PFSK-1 (cell line): ENCODE data around the gene SCMH1.

Experiments
- FOXP2 ChIP-seq: optimal IDR thresholded peaks from 2 replicates; pipeline ENCODE3; 2011; ENCODE audit warnings: borderline replicate concordance, control low read depth, inconsistent platforms; ENCODE audit not compliant: insufficient read depth; ENCODE audit errors: extremely low read length, extremely low read depth
- POLR2AphosphoS5 ChIP-seq: IDR thresholded peaks from 2 replicates; pipeline ENCODE4 v1.6.1; 2012; ENCODE audit warnings: low read depth, mild to moderate bottlenecking, control low read depth, low read length, moderate library complexity
- REST ChIP-seq, 2 experiments: IDR thresholded peaks; 2 replicates each; pipeline versions ENCODE4 v1.6.1 to v1.8.0; 2011 to 2012; ENCODE audit warnings: low read depth in 2 of 2, low read length in 2 of 2, control low read depth in 1 of 2, inconsistent platforms in 1 of 2, mild to moderate bottlenecking in 1 of 2, moderate library complexity in 1 of 2; ENCODE audit not compliant: insufficient read depth in 1 of 2
- SIN3A ChIP-seq: IDR thresholded peaks from 2 replicates; pipeline ENCODE4 v1.6.1; 2012; ENCODE audit warnings: mild to moderate bottlenecking, low read length, moderate library complexity, borderline replicate concordance; ENCODE audit not compliant: insufficient read depth
- TAF1 ChIP-seq: IDR thresholded peaks from 2 replicates; pipeline ENCODE4 v1.6.1; 2012; ENCODE audit warnings: low read length, control low read depth, borderline replicate concordance; ENCODE audit not compliant: insufficient read depth

GRCh38 chr1:41020654-41021053 is 221.5 kb downstream of the SCMH1 start:
- TF ChIP-seq REST (IDR thresholded peaks at IDR 0.05; ENCODE audit: insufficient read depth in 1 of 2, low read depth in 2 of 2, low read length in 2 of 2) (no peak), POLR2AphosphoS5 (no peak; the same call in 1 of the 2 replicates), TAF1 (no peak), SIN3A (no peak), FOXP2 (no peak)
